ENCODE measurements around the gene FNDC5. TPM values are rescaled to one million over a fixed set of nuclear protein-coding genes. Genes with fewer than 3 reads are reported as not detected.
A peak's percentile ranks its signal among the peaks of the same experiment; 100 is the strongest.

Gene FNDC5
- total and polyA plus RNA-seq, 2 of the 13 experiments (the other 11 are each of a cell fraction or from before 2014, with no cell fraction given) = 1.4 to 3.1 TPM

DNA sequence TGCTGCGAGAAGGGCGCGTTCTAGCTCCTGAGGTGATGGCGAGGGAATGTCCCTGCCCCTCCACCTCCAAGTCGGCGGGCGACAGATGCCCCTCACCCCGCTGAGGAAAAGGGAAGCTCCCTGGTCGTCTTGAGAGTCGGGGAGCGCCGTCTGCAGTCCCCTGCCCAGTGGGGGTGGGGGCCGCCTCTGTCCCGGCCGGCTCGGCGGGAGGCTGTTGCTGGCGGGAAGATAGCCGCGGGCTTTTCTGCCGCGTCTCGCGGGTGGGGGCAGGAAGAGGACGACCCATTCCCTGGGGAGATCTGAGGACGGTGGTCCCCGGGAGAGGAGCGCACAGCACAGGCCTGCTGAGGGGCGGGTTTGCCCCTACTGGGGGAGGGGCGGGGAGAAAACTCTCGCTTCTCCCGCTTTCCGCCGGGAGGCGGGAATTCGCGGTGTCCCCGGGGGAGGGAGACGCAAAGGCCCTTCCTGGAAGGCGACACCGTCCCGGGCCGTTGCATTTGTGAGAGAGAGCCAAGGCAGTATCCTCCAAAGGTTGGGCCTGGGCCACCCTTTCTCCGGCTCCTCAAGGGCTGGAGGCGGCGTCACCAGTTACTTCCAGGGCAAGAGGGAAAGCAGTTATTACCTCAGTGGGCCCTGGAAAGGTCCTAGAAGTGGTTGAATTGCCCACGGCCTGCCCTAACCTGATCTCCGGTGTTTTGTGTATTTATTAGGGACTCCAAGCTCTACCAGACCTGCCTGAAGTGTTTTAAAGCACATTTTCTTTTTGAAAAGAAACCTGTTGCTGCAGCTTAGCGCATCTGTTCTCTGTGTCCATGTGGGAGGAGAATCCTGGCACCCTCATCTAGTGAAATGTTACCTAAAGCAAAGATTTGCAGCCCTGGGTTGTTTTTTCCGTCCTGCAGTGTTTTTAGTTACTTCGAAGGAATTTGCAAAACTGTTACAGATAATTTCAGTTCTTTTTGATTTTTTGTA lies 52.6 kb downstream of the FNDC5 start (continued):
- TF ChIP-seq, protein P1, sequence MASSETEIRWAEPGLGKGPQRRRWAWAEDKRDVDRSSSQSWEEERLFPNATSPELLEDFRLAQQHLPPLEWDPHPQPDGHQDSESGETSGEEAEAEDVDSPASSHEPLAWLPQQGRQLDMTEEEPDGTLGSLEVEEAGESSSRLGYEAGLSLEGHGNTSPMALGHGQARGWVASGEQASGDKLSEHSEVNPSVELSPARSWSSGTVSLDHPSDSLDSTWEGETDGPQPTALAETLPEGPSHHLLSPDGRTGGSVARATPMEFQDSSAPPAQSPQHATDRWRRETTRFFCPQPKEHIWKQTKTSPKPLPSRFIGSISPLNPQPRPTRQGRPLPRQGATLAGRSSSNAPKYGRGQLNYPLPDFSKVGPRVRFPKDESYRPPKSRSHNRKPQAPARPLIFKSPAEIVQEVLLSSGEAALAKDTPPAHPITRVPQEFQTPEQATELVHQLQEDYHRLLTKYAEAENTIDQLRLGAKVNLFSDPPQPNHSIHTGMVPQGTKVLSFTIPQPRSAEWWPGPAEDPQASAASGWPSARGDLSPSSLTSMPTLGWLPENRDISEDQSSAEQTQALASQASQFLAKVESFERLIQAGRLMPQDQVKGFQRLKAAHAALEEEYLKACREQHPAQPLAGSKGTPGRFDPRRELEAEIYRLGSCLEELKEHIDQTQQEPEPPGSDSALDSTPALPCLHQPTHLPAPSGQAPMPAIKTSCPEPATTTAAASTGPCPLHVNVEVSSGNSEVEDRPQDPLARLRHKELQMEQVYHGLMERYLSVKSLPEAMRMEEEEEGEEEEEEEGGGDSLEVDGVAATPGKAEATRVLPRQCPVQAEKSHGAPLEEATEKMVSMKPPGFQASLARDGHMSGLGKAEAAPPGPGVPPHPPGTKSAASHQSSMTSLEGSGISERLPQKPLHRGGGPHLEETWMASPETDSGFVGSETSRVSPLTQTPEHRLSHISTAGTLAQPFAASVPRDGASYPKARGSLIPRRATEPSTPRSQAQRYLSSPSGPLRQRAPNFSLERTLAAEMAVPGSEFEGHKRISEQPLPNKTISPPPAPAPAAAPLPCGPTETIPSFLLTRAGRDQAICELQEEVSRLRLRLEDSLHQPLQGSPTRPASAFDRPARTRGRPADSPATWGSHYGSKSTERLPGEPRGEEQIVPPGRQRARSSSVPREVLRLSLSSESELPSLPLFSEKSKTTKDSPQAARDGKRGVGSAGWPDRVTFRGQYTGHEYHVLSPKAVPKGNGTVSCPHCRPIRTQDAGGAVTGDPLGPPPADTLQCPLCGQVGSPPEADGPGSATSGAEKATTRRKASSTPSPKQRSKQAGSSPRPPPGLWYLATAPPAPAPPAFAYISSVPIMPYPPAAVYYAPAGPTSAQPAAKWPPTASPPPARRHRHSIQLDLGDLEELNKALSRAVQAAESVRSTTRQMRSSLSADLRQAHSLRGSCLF (CRISPR knock-in tag; IDR thresholded peaks at IDR 0.05; ENCODE audit: borderline replicate concordance) = no peak; the same call in 1 of the 2 replicates
- no peak for TF ChIP-seq POGZ (CRISPR knock-in tag; IDR thresholded peaks at IDR 0.05)
- TF ChIP-seq, protein P2, sequence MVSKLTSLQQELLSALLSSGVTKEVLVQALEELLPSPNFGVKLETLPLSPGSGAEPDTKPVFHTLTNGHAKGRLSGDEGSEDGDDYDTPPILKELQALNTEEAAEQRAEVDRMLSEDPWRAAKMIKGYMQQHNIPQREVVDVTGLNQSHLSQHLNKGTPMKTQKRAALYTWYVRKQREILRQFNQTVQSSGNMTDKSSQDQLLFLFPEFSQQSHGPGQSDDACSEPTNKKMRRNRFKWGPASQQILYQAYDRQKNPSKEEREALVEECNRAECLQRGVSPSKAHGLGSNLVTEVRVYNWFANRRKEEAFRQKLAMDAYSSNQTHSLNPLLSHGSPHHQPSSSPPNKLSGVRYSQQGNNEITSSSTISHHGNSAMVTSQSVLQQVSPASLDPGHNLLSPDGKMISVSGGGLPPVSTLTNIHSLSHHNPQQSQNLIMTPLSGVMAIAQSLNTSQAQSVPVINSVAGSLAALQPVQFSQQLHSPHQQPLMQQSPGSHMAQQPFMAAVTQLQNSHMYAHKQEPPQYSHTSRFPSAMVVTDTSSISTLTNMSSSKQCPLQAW (CRISPR knock-in tag; IDR thresholded peaks at IDR 0.05) = peak; percentile 40; the same call in 1 of the 2 replicates
- TF ChIP-seq, protein P3, sequence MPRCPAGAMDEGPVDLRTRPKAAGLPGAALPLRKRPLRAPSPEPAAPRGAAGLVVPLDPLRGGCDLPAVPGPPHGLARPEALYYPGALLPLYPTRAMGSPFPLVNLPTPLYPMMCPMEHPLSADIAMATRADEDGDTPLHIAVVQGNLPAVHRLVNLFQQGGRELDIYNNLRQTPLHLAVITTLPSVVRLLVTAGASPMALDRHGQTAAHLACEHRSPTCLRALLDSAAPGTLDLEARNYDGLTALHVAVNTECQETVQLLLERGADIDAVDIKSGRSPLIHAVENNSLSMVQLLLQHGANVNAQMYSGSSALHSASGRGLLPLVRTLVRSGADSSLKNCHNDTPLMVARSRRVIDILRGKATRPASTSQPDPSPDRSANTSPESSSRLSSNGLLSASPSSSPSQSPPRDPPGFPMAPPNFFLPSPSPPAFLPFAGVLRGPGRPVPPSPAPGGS (CRISPR knock-in tag; IDR thresholded peaks at IDR 0.05) = 0 out of 2 replicates have a peak, but pooled peaks have one; percentile 18
- TF ChIP-seq MTF1 (CRISPR knock-in tag; IDR thresholded peaks at IDR 0.05) = no peak
- TF ChIP-seq PBX3 (CRISPR knock-in tag; IDR thresholded peaks at IDR 0.05; ENCODE audit: borderline replicate concordance) = no peak
- TF ChIP-seq, protein P4, sequence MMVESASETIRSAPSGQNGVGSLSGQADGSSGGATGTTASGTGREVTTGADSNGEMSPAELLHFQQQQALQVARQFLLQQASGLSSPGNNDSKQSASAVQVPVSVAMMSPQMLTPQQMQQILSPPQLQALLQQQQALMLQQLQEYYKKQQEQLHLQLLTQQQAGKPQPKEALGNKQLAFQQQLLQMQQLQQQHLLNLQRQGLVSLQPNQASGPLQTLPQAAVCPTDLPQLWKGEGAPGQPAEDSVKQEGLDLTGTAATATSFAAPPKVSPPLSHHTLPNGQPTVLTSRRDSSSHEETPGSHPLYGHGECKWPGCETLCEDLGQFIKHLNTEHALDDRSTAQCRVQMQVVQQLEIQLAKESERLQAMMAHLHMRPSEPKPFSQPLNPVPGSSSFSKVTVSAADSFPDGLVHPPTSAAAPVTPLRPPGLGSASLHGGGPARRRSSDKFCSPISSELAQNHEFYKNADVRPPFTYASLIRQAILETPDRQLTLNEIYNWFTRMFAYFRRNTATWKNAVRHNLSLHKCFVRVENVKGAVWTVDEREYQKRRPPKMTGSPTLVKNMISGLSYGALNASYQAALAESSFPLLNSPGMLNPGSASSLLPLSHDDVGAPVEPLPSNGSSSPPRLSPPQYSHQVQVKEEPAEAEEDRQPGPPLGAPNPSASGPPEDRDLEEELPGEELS (CRISPR knock-in tag; IDR thresholded peaks at IDR 0.05) = no peak
- no peak for TF ChIP-seq JUND (CRISPR knock-in tag; IDR thresholded peaks at IDR 0.05)
- no peak for TF ChIP-seq NFE2L2 (IDR thresholded peaks at IDR 0.05; ENCODE audit: low read length)
- TF ChIP-seq, protein P5, sequence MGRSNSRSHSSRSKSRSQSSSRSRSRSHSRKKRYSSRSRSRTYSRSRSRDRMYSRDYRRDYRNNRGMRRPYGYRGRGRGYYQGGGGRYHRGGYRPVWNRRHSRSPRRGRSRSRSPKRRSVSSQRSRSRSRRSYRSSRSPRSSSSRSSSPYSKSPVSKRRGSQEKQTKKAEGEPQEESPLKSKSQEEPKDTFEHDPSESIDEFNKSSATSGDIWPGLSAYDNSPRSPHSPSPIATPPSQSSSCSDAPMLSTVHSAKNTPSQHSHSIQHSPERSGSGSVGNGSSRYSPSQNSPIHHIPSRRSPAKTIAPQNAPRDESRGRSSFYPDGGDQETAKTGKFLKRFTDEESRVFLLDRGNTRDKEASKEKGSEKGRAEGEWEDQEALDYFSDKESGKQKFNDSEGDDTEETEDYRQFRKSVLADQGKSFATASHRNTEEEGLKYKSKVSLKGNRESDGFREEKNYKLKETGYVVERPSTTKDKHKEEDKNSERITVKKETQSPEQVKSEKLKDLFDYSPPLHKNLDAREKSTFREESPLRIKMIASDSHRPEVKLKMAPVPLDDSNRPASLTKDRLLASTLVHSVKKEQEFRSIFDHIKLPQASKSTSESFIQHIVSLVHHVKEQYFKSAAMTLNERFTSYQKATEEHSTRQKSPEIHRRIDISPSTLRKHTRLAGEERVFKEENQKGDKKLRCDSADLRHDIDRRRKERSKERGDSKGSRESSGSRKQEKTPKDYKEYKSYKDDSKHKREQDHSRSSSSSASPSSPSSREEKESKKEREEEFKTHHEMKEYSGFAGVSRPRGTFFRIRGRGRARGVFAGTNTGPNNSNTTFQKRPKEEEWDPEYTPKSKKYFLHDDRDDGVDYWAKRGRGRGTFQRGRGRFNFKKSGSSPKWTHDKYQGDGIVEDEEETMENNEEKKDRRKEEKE (IDR thresholded peaks at IDR 0.05) = no peak
- TF ChIP-seq LCORL (IDR thresholded peaks at IDR 0.05) = no peak
- TF ChIP-seq LCORL (CRISPR knock-in tag; IDR thresholded peaks at IDR 0.05) = no peak
- TF ChIP-seq KDM4B (CRISPR knock-in tag; IDR thresholded peaks at IDR 0.05) = no peak
